Embryonic facial prominence (tissue), 1 donor: Measurements from ENCODE around the gene GAB1.
"Not testable (repeated sequence)": the region's sequence is repeated elsewhere in the genome, so short reads cannot be mapped to it uniquely, and the experiment has no call there.

Experiments
- DNase-seq: peaks from one replicate; pipeline ENCODE4 v3.0.0-alpha.2; 2016; ENCODE audit errors: extremely low spot score

GAB1 gene

DNA sequence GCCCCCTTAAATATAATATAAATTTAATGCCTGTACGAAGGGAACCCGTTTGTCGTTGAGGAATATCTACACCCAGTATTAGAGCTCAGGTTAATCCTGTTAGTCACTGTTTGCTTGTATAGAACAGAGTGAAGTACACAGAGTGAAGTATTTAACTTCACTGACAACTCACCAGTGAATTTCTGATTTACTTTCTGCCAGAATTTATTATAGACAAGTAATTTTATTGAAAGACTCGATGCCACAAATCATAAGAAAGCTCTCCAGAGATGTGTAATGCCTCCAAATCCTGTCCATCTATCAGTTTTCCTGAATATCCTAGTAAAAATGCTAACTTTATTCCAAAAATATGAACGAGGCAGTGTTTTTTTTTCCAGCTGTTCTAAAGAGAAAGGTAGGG lies 1.6 kb downstream of the GAB1 start:
- no peak for DNase-seq

DNA sequence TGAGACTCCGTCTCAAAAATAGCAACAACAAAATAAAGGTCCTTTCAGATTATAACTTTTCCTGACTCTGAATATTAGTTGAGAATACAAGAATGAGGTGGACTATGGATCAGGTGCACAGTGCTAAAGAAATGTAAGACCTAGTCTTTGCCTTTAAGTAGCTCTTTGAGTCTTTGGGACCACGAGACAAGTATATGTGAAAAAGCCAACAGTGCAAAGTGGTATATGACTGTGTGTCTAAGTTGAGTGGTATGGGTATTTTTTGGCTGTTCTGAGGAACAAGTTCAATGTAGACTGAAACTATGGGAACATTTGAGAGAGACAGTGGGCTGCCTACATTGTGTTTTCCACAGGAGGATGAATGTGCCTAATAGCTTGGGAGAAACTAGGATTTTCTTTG lies 2.8 kb downstream of the GAB1 start:
- no peak for DNase-seq

DNA sequence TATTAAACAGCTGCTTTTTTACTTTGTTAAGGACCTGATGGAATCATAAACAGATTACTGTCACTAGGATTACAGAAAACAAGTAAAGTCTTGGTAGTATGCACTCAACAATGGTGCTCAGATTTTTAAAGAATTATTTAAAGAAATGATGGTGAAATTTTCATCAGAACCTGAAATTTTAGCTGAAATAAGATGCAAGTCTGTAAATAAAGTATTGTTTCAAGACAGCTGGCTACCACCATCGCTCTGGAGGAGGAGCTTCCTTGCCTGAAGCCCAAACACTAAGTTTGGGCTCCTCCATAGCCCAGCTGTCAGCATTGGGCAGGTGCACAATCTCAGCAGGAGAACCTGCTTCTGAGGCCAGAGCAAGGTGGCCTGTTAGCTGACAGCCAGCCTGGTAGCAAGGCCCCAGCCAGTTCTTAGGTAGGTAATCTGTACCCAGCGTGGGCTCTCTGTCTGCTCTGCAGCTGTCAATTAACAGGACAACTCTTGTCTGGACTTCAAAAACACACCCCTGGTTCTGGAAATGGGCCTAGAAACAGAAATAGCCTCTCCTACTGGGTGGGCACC lies 4.6 kb downstream of the GAB1 start:
- DNase-seq, result no peak

DNA sequence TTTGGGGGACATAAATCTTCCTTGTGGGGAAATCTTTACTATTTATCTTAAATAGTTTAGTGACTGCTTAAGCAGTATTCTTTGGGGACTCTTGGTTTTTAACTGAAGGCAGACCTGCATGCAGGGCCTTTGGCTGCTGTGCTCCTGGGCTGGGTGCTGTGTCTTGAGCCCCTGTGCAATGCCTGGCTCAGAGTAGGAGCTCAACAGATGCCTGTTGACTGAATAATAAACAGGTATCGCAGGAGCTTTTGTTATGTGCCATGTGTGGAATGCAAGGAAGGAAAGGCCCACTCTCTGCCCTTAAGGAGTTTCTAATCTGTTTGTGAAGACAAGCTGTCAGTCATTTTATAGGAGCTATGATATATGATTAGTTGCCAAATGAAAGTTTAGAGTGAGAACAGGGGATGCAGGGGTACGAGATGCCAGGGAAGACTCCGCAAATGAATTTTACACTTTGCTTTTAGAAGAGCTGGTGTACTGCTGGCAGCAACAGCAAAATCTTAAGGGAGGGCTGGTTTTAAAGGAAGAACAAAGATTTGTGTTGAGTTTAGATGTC lies 6.7 kb downstream of the GAB1 start:
- DNase-seq, result no peak

DNA sequence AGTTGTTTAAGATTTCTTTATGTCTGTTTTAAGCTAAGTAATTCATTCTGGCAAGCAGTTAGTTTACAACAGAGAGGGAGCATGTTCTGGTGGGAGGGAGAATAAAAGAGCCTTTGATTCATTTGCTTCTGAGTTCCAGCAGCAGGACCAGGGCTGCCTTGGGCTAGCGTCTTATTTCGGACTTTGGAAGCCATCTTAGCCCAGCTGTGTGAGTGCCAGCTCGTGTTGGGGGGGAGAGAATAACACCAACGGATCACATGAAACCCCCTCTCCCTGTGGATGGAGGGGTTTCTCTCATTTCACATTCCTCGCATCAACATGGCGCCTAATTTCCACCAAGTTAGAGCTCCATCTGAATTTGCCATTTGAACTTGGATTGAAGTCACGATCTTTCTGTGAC lies 7.4 kb downstream of the GAB1 start:
- DNase-seq, result no peak

DNA sequence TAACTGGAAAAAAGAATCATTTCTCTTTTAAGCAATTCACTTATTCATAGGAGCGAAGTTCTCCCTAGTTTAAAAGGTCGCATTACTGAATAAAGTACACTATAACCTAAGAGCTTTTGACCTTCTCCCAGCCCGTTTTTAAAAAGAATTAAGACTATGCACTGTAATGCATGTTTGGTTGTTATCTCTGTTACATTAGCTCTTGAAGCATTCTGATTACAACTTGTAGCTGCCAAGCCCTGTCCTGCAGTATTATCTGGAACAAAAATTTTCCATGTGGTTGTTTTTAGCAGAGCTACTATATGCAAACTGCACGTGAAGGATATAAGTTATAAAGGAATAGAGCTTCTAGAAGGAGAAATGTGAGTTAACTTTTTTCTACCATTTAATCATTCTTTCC lies 8.1 kb downstream of the GAB1 start:
- DNase-seq, result no peak

DNA sequence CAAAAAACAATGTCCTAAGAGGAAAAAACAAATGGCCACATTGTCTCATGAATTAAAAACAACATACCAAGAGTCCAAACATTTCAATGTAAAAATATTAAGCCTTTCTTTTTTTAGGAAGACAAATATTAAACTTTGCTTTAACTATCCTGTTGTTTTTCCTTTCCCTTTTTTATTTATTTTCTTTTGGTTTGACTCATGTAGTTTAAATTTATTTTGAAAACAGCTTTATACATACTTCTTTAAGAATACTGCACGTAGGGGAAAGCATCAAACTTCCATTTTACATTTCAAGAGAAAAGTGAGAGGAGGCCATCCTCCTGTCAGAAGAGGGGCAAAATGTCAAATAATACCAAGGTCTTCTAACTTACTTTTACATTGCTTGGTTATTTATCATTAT lies 8.7 kb downstream of the GAB1 start:
- DNase-seq, result no peak

DNA sequence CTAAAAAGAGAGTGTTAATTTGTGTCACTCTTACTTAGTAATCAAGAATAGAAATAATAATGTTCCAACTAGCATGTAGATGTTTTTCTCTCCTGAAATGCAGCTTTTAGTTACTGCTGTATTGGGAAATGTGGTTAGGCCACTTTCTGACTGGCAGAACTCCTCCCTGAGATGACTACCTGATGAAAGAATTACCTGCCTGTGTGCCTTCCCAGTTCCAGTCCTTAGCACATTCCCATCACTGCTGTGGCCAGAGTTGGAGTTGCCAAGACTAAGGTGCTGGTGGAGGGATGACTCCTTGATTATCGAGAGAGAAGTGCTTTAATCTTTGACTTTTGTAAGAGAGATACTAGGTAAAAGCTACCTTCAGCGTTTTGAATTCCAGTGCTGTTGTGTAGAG lies 9.5 kb downstream of the GAB1 start:
- no peak for DNase-seq

DNA sequence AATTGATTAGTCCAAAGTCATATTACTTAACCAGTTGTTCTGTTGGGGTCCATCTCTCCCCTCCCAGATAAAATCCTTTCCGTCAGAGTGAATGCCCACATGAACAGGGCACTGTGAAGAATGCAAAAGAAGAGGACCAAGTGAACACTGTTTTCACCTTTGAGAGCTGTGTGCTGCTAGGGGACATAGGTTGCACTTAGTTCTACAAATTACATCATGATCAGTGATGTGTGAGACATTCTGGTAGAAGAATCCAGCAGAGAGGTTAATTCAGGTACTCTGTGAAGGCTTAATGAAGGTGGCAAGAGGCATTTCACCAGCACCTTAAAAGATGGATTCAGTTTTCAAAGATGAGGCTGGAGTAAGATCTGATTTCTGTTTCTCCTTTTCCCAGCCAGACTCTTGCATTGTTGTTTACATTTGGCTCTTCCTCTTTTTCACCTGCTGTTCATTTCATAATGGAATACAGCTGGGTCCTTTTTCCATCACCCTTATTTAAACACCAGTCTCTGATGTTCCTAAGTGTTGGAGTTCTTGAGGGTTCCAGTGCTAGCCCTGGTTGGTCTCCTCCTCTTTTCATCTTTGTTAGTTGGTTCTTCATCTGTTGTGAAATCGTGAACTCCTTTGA lies 10.9 kb downstream of the GAB1 start:
- DNase-seq, result no peak

DNA sequence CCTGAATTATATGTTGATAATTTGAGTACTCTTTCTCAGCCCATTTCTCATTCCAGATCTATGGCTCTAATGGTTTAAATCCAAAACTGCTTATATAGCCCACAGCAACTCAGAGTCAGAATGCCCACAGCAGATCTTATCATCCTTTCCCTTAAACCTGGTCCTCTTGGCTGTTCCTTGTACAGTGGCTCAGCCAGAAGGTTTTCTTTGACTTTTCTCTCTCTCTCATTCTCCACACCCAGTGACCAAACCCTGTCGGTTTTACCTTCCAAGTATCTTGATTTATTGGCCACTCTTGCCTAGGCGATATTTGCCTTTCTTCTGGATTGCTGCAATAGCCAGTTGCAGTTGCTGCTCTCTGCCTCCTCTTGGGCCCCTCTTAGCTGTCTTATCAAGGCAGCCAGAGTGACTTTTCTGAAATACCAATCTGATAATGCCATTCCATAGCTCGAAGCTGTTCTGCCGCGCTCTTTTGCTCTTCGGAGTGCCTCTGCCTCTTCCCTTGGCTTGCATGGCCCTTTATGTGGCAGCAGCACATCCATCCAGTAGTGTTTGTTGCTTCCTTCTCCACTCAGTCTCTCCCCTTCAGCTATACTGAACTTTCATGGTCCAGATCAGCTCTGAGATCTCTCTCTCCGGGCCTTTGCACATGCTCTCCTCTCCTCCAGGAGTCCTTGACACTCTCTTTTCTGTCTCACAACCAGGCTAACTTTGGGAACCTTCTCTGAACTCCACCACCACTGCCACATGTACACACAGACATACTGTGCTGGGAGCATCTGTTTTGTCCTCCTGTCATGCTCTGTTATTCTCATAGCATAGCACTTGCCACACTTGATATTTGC lies 11.8 kb downstream of the GAB1 start:
- no peak for DNase-seq

DNA sequence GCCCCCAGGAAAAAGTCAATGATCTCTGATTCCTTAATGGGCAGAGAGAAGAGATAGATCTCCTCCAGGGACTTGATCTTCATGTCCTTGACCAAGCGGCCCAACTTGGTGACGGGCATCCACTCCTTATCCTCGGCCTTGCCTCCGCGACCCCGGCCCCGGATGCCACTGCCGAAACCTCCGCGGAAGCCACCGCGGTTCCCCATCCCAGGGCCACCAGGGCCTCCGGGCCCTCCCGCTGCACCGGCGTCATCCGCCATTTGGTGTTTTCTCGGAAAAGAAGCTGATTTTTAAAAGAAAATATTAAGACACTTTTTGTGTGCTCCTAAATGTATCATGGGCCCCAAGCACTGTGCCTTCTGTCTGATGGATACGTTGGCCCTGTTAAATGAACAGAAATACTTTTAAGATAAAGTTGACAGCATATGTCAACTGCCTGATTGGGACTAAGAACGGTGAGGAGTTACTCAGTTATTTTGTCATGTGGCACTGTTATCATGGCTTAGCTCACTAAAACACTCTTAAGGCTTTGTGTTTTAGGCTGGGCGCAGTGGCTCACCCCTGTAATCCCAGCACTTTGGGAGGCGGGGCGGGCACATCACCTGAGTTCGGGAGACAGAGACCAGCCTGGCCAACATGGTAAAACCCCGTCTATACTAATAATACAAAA lies 13.3 kb downstream of the GAB1 start:
- not testable (repeated sequence) for DNase-seq

DNA sequence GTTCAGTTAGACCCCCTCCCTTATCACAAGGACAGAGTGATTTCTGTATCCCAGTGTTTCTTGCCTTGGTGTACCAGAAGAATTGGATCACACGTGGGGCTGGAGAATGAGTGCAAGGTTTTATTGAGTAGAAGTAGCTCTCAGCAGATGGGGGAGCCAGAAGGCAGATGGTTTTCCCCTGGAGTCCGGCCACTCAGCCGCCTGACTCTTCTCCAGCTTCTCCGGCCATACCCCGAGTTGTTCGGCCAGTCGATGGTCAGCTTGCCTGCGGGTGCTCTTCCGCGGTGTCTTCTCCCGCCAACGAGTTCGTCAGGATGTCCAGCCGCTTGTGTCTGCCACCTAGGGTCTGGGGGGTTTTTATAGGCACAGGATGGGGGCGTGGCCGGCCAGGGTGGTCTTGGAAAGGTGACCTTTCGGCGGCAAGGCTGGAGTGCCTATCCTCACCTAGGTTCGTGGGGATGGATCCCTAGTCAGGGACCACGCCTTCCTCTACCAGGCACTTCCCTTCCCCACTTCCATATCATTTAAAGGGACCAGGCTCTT lies 14.5 kb downstream of the GAB1 start:
- DNase-seq, result no peak

DNA sequence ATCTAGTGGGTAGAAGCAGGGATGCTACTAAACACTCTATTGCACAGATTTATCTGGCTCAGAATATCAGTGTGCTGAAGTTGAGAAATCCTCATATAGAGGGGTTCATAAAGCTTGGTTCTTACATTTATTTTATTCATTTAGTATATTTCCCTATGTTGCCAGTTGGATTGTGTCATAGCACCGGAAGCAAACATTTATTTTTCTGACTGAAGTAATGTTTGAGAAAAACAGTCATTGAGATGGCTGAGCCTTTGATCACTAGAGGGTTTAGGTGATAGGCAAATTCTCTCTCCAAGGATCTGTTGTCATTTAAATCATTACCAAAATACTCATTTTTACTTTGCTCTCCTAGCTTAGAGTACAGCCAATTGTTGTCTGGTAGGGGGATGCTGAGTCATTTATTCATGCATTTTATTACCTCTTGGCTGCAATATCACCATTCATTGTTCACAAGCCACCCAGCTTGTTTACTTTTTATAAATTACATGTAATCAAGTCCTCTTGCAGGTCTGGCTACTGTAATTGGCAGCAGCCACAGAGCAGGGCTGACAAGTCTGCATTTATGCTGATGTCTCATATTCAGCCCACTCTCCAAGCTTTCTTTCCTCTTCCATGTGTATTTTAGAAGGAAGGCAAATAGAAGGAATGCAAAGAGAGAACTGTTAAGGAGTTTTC lies 15.2 kb downstream of the GAB1 start:
- no peak for DNase-seq

DNA sequence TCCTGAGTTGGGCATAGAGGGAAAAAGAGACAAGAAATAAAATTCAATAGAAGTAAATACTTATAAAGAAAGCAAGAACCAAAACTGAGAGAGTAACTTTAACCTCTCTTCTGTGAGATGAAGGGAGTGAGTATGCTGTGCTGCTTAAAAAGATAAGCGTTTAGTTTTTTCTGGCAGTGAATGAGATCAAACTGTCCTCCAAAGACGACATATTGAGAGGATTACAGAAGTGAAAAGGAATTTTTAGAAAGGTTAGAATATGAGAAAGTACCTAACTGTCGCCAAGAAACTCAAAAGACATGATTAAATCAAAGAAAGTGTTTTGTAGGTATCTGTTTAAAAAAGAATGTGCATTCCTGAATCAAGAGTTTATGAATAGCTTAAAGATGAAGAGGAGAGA lies 16.0 kb downstream of the GAB1 start:
- DNase-seq, result no peak

DNA sequence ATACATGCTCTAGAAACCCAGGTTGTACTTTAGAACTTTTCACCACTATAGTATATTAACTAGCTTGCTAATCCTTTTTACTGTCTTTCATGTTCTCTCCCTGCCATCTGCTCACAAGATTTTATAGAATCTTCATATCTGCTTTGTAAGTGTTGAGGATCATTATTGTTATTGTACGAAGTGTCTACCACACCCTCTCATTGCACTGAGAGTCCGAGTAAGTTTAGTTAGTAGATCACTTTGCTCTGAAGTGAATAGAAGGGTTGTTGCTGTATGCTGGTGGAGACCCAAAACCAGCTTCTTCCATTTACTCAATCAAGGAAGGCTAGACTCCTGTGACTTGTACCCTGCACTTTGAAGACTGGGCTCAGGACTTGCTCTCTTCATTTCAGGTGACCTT lies 17.1 kb downstream of the GAB1 start:
- DNase-seq, result no peak

DNA sequence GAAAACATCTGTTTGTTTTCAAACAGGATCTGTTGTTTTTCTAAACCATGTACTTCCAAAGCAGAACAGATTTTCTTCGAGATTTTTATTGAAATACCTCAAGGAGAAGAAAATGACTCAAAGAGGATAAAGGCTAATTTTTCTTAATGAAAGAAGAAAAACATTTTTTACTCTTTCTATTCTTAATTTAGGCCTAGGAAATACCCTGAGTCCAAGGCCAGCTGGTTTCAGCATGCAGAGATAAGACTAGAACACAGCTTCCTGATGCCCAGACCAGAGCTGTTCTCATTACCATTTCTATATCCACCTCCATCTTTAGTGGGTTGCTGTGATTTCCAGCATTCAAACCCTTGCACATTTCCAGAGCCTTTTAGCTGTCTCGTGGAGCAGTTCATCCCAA lies 18.3 kb downstream of the GAB1 start:
- no peak for DNase-seq

DNA sequence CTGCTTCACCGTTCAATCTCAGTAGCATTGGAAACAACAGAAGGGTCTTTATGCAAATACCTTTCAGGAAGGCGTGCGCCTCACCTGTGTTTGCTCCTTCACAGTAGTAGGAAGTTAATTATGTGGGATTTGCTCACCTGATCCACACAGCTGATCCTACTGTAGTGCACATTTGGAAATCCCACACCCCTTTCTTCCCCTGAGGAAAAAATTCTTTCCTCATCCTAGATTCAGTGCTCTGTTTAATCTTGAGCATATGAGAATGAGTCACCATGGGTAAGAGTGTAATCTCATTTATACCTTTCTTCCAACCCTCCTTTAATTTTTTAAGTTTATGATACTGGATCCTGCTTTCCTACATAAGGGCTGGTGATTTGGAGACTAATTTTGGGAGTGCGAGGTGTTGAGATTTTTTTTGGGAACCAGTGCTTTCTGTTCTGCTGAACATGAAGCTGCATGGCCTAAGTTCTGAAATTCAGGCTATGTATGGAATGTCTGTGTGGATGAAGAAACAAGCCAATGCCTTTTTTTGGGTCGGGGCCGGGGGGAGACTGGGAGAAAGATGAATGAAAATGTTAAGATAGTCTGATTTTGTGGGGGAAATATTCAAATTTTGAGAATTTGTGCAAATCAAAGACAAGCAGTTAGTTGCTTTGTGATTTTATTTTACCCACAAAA lies 19.0 kb downstream of the GAB1 start:
- DNase-seq, result no peak

DNA sequence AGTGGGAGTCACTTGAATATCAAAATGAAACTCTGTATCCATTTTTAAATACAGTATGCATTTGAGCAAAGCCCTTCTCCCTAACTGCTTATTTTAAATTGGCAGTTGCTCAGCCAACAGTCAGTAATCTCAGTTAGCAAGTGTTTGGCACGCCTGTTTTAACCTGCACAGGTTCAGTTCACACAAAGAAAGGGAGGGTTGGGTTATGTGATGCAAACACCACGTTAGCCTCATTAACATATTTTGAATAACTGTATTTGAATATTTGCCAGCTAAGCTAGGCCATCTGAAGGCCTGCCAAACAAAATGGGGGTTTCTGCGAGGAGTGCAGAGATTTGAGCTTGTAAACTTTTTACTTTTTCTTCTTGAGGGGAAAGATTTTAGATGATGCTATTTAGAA lies 19.8 kb downstream of the GAB1 start:
- DNase-seq, result no peak

DNA sequence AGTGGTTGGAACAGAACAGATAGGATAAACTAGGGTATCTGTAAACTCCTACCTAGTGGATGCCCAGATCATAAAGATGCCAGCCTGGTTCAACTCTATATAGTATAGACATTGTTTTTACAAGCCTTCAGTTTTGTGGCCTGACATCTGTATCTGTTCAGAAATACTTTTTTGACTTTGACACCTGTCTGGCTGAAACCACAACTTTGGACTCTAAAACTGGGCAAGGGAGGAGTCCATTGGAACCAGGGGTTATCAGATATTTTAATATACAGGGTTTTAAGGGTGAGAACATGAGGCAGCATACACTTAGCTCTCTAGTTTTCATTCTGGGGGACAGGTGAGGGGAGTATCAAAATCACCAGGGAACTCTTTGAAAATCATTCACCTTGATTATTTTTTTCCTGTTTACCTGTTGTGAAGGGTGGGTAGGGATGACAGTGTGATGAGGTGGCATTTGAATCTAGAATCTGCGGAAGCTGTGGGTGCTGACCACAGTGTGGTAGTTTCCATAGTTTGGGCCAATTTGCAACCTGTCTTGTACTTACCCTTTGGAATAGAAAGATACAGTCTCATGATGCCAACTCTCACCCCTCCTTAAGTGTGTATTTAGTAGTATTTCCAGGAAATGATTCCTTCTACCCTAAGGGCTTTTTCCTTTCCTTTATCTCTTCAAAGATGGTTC lies 20.6 kb downstream of the GAB1 start:
- DNase-seq, result no peak

DNA sequence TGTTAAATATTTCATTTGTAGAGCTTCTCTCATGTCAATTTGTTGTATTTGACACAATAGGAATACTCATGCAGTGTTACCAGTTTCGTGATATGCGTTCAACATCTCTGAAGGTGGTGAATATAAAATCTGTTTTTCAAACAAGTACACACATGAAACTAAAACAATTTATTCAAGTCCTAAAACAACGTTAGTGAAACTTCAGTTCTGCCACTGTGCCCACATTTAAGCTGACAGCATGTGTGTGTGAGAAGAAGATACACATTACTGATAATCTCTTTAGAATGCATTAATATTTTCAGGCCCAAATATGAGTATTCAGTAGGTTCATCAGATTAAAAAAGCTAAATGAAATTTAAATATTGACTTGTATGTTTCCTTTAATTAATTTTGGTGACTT lies 21.7 kb downstream of the GAB1 start:
- no peak for DNase-seq
